ENCODE results near the gene DDI1. TPM values are rescaled to one million over a fixed set of nuclear protein-coding genes. Genes with fewer than 3 reads are reported as not detected.

Gene DDI1
- total RNA-seq, 1 donor from 2014 or later = not detected

- Histone ChIP-seq H3K27ac (ENCODE audit: low read depth, low read length) (no peak overlapping the region), H4K20me1 (ENCODE audit: insufficient read depth, low read length) (no peaks in the 10 kb centered on the region), H3K36me3 (ENCODE audit: insufficient read depth, low read length) (no peaks in the 10 kb centered on the region), H3K79me2 (ENCODE audit: insufficient read depth, low read length) (no peaks in the 10 kb centered on the region), H3K4me1 (ENCODE audit: insufficient read depth, low read length) (no peaks in the 10 kb centered on the region), H3K9me3 (ENCODE audit: insufficient read depth, low read depth, low read length) (no peaks in the 10 kb centered on the region), H3K9ac (ENCODE audit: low read length) (no peak overlapping the region), H2AFZ (ENCODE audit: low read depth, low read length) (no peak overlapping the region), H3K4me2 (ENCODE audit: low read length) (no peak overlapping the region), H3K27me3 (ENCODE audit: insufficient read depth, low read length) (no peaks in the 10 kb centered on the region), H3K4me3 (ENCODE audit: insufficient read depth, low read depth, low read length) (no peak overlapping the region)
- no peak overlapping the region for H3K4me3 Mint-ChIP-seq (ENCODE audit: unreplicated experiment)
- no peaks in the 10 kb centered on the region for H3K36me3 Mint-ChIP-seq (ENCODE audit: low read depth, unreplicated experiment)
- no peaks in the 10 kb centered on the region for H3K27me3 Mint-ChIP-seq (ENCODE audit: low read depth, unreplicated experiment)
- no peak overlapping the region for H3K27ac Mint-ChIP-seq (ENCODE audit: unreplicated experiment)
- FAIRE-seq (no peak), DNase-seq (ENCODE audit: low read depth) (peak; percentile 19)
- TF ChIP-seq EZH2 (IDR thresholded peaks at IDR 0.05; ENCODE audit: insufficient read depth, low read length) = no peak
- no peak for TF ChIP-seq CTCF (IDR thresholded peaks at IDR 0.05; ENCODE audit: insufficient read depth, low read depth, low read length)
- H3K9me3 Mint-ChIP-seq (ENCODE audit: unreplicated experiment) = peaks cover 2% of the 10 kb centered on the region
- peaks cover 4% of the 10 kb centered on the region for H3K4me1 Mint-ChIP-seq (ENCODE audit: low read depth, unreplicated experiment)
Observed at GRCh38 chr11:104073950-104074705, 37.7 kb downstream of the DDI1 start.

- no peaks in the 10 kb centered on the region for H3K79me2 ChIP-seq (ENCODE audit: insufficient read depth, low read length)
- H3K4me2 ChIP-seq (ENCODE audit: low read length) = no peak overlapping the region
- no peak overlapping the region for H3K9ac ChIP-seq (ENCODE audit: low read length)
- H3K27me3 ChIP-seq (ENCODE audit: insufficient read depth, low read length) = no peaks in the 10 kb centered on the region
- H3K4me1 Mint-ChIP-seq (ENCODE audit: low read depth, unreplicated experiment) = peaks cover 4% of the 10 kb centered on the region
- H3K9me3 ChIP-seq (ENCODE audit: insufficient read depth, low read depth, low read length) = no peaks in the 10 kb centered on the region
- H3K27ac Mint-ChIP-seq (ENCODE audit: unreplicated experiment) = no peak overlapping the region
- H3K4me1 ChIP-seq (ENCODE audit: insufficient read depth, low read length) = no peaks in the 10 kb centered on the region
- no peak for FAIRE-seq
- H3K36me3 Mint-ChIP-seq (ENCODE audit: low read depth, unreplicated experiment) = no peaks in the 10 kb centered on the region
- H4K20me1 ChIP-seq (ENCODE audit: insufficient read depth, low read length) = no peaks in the 10 kb centered on the region
- no peak overlapping the region for H2AFZ ChIP-seq (ENCODE audit: low read depth, low read length)
- DNase-seq (ENCODE audit: low read depth) = no peak
- TF ChIP-seq CTCF (IDR thresholded peaks at IDR 0.05; ENCODE audit: insufficient read depth, low read depth, low read length) (no peak), EZH2 (IDR thresholded peaks at IDR 0.05; ENCODE audit: insufficient read depth, low read length) (no peak)
- no peak overlapping the region for H3K4me3 ChIP-seq (ENCODE audit: insufficient read depth, low read depth, low read length)
- H3K27me3 Mint-ChIP-seq (ENCODE audit: low read depth, unreplicated experiment) = no peaks in the 10 kb centered on the region
- peaks cover 2% of the 10 kb centered on the region for H3K9me3 Mint-ChIP-seq (ENCODE audit: unreplicated experiment)
- no peak overlapping the region for H3K4me3 Mint-ChIP-seq (ENCODE audit: unreplicated experiment)
- H3K27ac ChIP-seq (ENCODE audit: low read depth, low read length) = no peak overlapping the region
- H3K36me3 ChIP-seq (ENCODE audit: insufficient read depth, low read length) = no peaks in the 10 kb centered on the region
Observed at GRCh38 chr11:104075091-104075490, 38.7 kb downstream of the DDI1 start.

GRCh38 chr11:104075706-104076105 lies 39.3 kb downstream of the DDI1 start:
- H3K79me2 ChIP-seq (ENCODE audit: insufficient read depth, low read length) = no peaks in the 10 kb centered on the region
- H3K9me3 Mint-ChIP-seq (ENCODE audit: unreplicated experiment) = peaks cover 2% of the 10 kb centered on the region
- no peaks in the 10 kb centered on the region for H3K9me3 ChIP-seq (ENCODE audit: insufficient read depth, low read depth, low read length)
- no peak overlapping the region for H3K4me3 Mint-ChIP-seq (ENCODE audit: unreplicated experiment)
- no peaks in the 10 kb centered on the region for H3K4me1 ChIP-seq (ENCODE audit: insufficient read depth, low read length)
- no peak overlapping the region for H3K27ac Mint-ChIP-seq (ENCODE audit: unreplicated experiment)
- no peaks in the 10 kb centered on the region for H4K20me1 ChIP-seq (ENCODE audit: insufficient read depth, low read length)
- no peaks in the 10 kb centered on the region for H3K27me3 ChIP-seq (ENCODE audit: insufficient read depth, low read length)
- H3K27me3 Mint-ChIP-seq (ENCODE audit: low read depth, unreplicated experiment) = no peaks in the 10 kb centered on the region
- H3K4me3 ChIP-seq (ENCODE audit: insufficient read depth, low read depth, low read length) = no peak overlapping the region
- H3K36me3 Mint-ChIP-seq (ENCODE audit: low read depth, unreplicated experiment) = no peaks in the 10 kb centered on the region
- TF ChIP-seq EZH2 (IDR thresholded peaks at IDR 0.05; ENCODE audit: insufficient read depth, low read length) (no peak), CTCF (IDR thresholded peaks at IDR 0.05; ENCODE audit: insufficient read depth, low read depth, low read length) (no peak)
- H2AFZ ChIP-seq (ENCODE audit: low read depth, low read length) = no peak overlapping the region
- no peak overlapping the region for H3K9ac ChIP-seq (ENCODE audit: low read length)
- no peak for DNase-seq (ENCODE audit: low read depth)
- H3K4me1 Mint-ChIP-seq (ENCODE audit: low read depth, unreplicated experiment) = peaks cover 4% of the 10 kb centered on the region
- no peak overlapping the region for H3K27ac ChIP-seq (ENCODE audit: low read depth, low read length)
- no peak for FAIRE-seq
- no peaks in the 10 kb centered on the region for H3K36me3 ChIP-seq (ENCODE audit: insufficient read depth, low read length)
- no peak overlapping the region for H3K4me2 ChIP-seq (ENCODE audit: low read length)

Measured in astrocyte (in vitro differentiated cells and primary cell).